HG02840 (cell line): Measurements from ENCODE around the gene MTARC2.

Experiments
- ATAC-seq: cut with Tn5 transposase; IDR thresholded peaks from one replicate; pipeline ENCODE4 v1.9.1; 2021; ENCODE audit warnings: mild to moderate bottlenecking, moderate library complexity, moderate number of reproducible peaks; ENCODE audit not compliant: unreplicated experiment, low FRiP score

The MTARC2 gene

GRCh38 chr1:220767312-220768125, 19.4 kb downstream of the MTARC2 start:
- ATAC-seq: no peak

DNA sequence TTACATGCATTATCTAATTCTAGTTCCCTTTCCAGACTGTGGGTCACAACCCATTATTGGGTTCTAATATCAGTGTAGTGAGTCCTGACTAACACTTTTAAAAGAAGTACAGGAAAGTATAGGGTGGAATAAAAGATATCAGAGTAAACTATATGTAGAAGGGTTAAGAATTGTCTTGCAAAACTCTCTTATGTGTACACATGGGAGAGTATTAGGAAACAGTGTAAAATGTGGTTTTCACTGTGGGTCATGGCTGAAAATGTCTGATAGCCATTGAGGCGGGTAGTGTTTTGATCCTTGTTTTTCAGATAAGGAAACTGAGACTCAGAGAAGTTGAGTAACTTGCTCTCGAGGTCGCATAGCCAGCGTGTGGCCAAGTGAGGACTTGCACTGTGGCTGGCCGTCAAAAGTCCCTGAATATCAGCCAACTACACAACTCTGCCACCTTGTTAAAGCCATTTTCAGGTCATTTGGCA, 20.0 kb downstream of the MTARC2 start:
- no peak for ATAC-seq

- no peak for ATAC-seq
These were observed 21.1 kb downstream of the MTARC2 start for GRCh38 chr1:220769205-220769604.

GRCh38 chr1:220770245-220770913, 22.3 kb downstream of the MTARC2 start:
- no peak for ATAC-seq

- no peak for ATAC-seq
These were observed 24.7 kb downstream of the MTARC2 start for GRCh38 chr1:220772846-220773245.

- no peak for ATAC-seq
These were observed 27.2 kb downstream of the MTARC2 start for GRCh38 chr1:220775240-220775853.

- no peak for ATAC-seq
These were observed 28.1 kb downstream of the MTARC2 start for GRCh38 chr1:220776254-220776653.

GRCh38 chr1:220776720-220777326, 28.7 kb downstream of the MTARC2 start:
- no peak for ATAC-seq

- ATAC-seq: no peak
These were observed 35.3 kb downstream of the MTARC2 start for GRCh38 chr1:220783453-220783852.

- ATAC-seq: no peak
These were observed 36.6 kb downstream of the MTARC2 start for GRCh38 chr1:220784751-220785150.

DNA sequence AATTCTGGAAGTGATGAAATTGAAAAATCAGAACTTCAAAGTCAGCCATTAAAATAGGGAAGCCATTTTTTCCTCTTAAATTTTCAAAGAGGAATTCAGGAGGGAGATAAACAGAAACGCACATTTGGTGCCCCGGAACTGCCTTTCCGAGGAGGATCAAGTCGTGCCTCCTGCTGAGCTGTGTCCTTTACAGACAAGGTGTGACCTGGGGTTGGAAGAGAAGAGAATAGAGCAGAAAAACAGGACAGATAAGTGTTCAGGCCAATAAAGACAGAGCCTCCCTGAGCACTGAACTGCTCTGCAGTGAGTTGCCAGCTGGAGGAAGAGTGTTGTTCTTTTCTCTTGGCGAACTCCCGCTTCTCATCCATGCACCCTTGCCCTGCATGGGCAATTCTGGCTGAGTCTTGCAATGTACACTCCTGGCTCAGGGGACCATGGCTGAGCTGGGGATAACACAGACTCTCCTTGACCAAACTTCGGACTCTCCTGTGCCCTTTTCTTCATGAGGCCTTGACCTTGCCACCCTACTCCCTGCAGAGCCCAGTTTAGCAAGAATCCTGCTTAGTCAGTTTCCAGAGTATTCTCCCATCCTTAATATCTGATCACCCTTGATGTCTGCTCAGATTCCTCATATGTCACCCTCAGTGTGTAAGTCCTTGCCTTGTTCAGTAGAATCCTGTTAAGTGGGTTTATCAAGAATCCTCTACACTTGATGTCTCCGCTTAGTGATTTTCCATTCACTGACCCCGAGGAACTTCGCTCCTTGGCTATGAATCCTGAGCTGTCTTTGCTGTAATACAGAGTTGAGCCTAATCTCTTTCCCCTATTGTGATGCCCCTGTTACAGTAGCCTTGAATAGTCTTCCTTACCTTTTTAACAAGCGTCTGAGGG, 37.3 kb downstream of the MTARC2 start:
- ATAC-seq: no peak

DNA sequence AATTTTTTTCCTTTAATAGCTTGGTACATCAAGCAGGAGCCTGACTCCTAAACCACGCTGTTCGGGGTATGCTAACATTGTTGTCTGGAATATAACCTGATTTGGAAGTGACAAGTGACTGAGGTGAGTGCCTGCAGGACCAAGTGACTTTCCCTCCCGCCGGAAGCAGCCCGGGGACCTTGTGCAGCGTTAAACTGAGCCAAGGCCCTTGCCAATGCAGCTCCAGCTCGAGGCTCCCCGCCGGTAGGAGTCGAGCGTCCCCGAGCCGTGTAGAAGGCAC, 37.9 kb downstream of the MTARC2 start:
- no peak for ATAC-seq

GRCh38 chr1:220786337-220787068, 38.4 kb downstream of the MTARC2 start, which contains the start of gene MTARC1:
MTARC1 (plus strand) TSS chr1:220786913; CDS start chr1:220786945, 32 bp downstream.
- no peak for ATAC-seq

DNA sequence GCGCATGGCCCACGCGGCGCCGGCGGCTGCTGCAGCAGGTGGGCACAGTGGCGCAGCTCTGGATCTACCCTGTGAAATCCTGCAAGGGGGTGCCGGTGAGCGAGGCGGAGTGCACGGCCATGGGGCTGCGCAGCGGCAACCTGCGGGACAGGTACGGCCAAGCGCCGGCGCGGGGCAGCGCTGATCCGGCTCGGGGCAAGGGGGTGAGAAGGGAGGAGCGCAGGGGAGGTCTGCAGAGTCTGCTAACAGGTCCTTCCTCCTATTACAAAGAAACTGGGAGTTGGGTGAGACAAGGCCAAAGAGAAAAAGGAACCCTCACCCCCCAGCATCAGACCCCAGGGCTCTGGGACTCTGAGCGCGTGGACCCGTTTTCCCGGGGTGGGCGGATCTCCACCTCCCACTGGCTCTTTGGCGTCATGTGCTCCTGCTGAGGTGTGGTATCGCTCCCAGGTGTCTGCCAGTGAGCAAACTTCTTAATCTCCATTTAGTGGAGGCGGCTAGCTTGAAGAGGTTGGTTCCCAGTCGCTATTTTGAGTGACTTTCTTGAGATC, 39.0 kb downstream of the MTARC2 start:
- no peak for ATAC-seq

DNA sequence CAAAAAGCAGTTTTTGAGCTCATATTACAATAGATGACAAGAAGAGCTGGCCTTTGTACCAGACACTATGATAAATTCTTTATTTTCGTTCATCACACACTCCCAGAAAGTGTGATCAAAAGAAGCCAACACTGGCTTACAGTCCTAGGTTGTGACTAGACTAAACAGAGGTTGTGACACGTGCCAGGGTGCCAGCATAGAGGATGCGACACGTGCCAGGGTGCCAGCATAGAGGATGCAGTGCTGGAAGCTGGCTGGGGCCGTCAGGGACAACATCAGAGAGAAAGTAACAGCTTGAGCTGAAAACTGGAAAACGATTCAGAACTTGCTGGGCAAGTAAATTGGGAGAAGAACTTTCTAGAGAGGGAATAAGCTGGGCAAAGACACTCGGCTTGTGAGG, 40.8 kb downstream of the MTARC2 start:
- ATAC-seq: no peak

- ATAC-seq: no peak
These were observed 41.5 kb downstream of the MTARC2 start for GRCh38 chr1:220789532-220790147.

DNA sequence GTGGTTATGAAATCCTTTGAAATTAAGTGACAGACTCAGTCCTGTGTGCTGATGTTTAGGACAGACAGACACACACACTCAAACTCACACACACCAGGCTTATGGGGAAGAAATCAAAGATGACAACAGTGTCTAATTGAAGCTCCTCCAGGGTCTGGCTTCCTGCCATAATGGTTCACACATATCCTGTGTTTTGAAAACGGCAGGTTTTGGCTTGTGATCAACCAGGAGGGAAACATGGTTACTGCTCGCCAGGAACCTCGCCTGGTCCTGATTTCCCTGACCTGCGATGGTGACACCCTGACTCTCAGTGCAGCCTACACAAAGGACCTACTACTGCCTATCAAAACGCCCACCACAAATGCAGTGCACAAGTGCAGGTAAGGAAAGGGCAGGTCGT, 43.2 kb downstream of the MTARC2 start:
- ATAC-seq: no peak

- ATAC-seq: no peak
These were observed 43.8 kb downstream of the MTARC2 start for GRCh38 chr1:220791956-220792355.

DNA sequence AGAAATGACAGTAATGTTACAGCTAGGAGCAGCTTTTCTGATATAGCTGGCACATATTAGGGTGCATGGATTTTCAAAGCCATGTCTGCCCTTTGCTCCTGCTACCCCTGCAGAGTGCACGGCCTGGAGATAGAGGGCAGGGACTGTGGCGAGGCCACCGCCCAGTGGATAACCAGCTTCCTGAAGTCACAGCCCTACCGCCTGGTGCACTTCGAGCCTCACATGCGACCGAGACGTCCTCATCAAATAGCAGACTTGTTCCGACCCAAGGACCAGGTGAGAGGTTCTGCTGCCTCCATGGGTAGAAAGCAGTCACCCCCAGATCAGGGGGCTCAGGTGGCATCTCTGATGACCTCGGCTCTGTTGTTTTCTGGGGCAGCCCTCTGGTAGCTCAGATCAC, 48.4 kb downstream of the MTARC2 start:
- ATAC-seq: no peak
